CD14-positive monocyte (primary cell): Measurements from ENCODE around the gene LONRF2. TPM values are rescaled to one million over a fixed set of nuclear protein-coding genes. Genes with fewer than 3 reads are reported as not detected.

ENCODE experiments used
- DNase-seq, 3 donors: peaks; one replicate each; pipeline ENCODE4 v3.0.0-alpha.2; 2011 to 2022
- H2AFZ ChIP-seq: 2 replicates; pipeline ENCODE4 v1.6.0; 2012; ENCODE audit warnings: mild to moderate bottlenecking, low read depth, low read length, inconsistent platforms; ENCODE audit not compliant: insufficient read depth, poor library complexity, severe bottlenecking
- H3K27ac ChIP-seq, 2 donors: 1 replicate in 1 of 2; 2 replicates in 1 of 2; pipeline ENCODE4 v1.5.1; 2012 to 2013; ENCODE audit warnings: low read length in 2 of 2, control low read depth in 1 of 2, inconsistent platforms in 1 of 2, low read depth in 1 of 2, mild to moderate bottlenecking in 1 of 2
- H3K27me3 ChIP-seq, 2 donors: one replicate each; pipeline versions ENCODE4 v1.6.0 to v1.6.1; 2011 to 2013; ENCODE audit warnings: low read length in 2 of 2; ENCODE audit not compliant: control insufficient read depth in 2 of 2, insufficient read depth in 2 of 2
- H3K36me3 ChIP-seq, 2 donors: replicated peaks in 1 of 2; 1 replicate in 1 of 2; 2 replicates in 1 of 2; pipeline versions ENCODE4 v1.5.1 to v1.6.1; 2012 to 2013; ENCODE audit warnings: low read length in 2 of 2, control low read depth in 1 of 2, inconsistent platforms in 1 of 2, mild to moderate bottlenecking in 1 of 2; ENCODE audit not compliant: insufficient read depth in 2 of 2, control insufficient read depth in 1 of 2
- H3K4me1 ChIP-seq, 2 donors: 1 replicate in 1 of 2; 2 replicates in 1 of 2; pipeline versions ENCODE4 v1.5.1 to v1.6.1; 2012 to 2013; ENCODE audit warnings: low read length in 2 of 2, control low read depth in 1 of 2, inconsistent platforms in 1 of 2, mild to moderate bottlenecking in 1 of 2, moderate library complexity in 1 of 2; ENCODE audit not compliant: insufficient read depth in 2 of 2, control insufficient read depth in 1 of 2
- H3K4me2 ChIP-seq: replicated peaks from 2 replicates; pipeline ENCODE3; 2012; ENCODE audit warnings: low read length, moderate library complexity, mild to moderate bottlenecking; ENCODE audit not compliant: poor library complexity, severe bottlenecking; ENCODE audit errors: extremely low read depth
- H3K4me3 ChIP-seq, 3 experiments: fragments of 200-600 bp in 1 of 3; sonication (generic) in 1 of 3; replicated peaks in 1 of 3; 1 replicate in 2 of 3; 2 replicates in 1 of 3; pipeline ENCODE4 v1.5.1; 2011 to 2013; ENCODE audit warnings: low read length in 3 of 3, mild to moderate bottlenecking in 3 of 3, control low read depth in 2 of 3, low read depth in 2 of 3, inconsistent platforms in 1 of 3, moderate library complexity in 1 of 3
- H3K79me2 ChIP-seq: 2 replicates; pipeline ENCODE4 v1.6.0; 2012; ENCODE audit warnings: mild to moderate bottlenecking, control low read depth, inconsistent platforms, low read length, moderate library complexity; ENCODE audit not compliant: insufficient read depth
- H3K9ac ChIP-seq: 2 replicates; pipeline ENCODE4 v1.6.0; 2017; ENCODE audit warnings: low read length, mild to moderate bottlenecking; ENCODE audit not compliant: insufficient read depth, poor library complexity, severe bottlenecking
- H3K9me3 ChIP-seq, 2 donors: replicated peaks in 1 of 2; 1 replicate in 1 of 2; 2 replicates in 1 of 2; pipeline versions ENCODE4 v1.5.1 to v1.6.1; 2012 to 2013; ENCODE audit warnings: low read length in 2 of 2, control low read depth in 1 of 2; ENCODE audit not compliant: control insufficient read depth in 1 of 2, insufficient read depth in 1 of 2
- H4K20me1 ChIP-seq: 2 replicates; pipeline ENCODE4 v1.6.0; 2012; ENCODE audit warnings: mild to moderate bottlenecking, low read length, control low read depth, moderate library complexity; ENCODE audit not compliant: insufficient read depth
- H3K27ac Mint-ChIP-seq, 7 donors: one replicate each; pipeline ENCODE4 v1.8.0; 2020; ENCODE audit warnings: mild to moderate bottlenecking in 7 of 7, mixed read lengths in 7 of 7, moderate library complexity in 6 of 7, inconsistent platforms in 2 of 7
- H3K27me3 Mint-ChIP-seq, 3 donors: one replicate each; pipeline ENCODE4 v1.8.0; 2021 to 2022; ENCODE audit warnings: low read depth in 3 of 3, mild to moderate bottlenecking in 3 of 3, mixed read lengths in 3 of 3, moderate library complexity in 3 of 3, inconsistent platforms in 1 of 3
- H3K36me3 Mint-ChIP-seq, 2 donors: one replicate each; pipeline ENCODE4 v1.8.0; 2020; ENCODE audit warnings: mixed read lengths in 2 of 2, inconsistent platforms in 1 of 2, mild to moderate bottlenecking in 1 of 2
- H3K4me1 Mint-ChIP-seq: one replicate; pipeline ENCODE4 v1.8.0; 2020; ENCODE audit warnings: mild to moderate bottlenecking, mixed read lengths
- H3K4me3 Mint-ChIP-seq, 2 donors: one replicate each; pipeline ENCODE4 v1.8.0; 2020; ENCODE audit warnings: mild to moderate bottlenecking in 2 of 2, mixed read lengths in 2 of 2, moderate library complexity in 1 of 2
- H3K9me3 Mint-ChIP-seq, 7 donors: one replicate each; pipeline ENCODE4 v1.8.0; 2020 to 2022; ENCODE audit warnings: mixed read lengths in 7 of 7, mild to moderate bottlenecking in 6 of 7, moderate library complexity in 6 of 7, inconsistent platforms in 2 of 7
- CTCF ChIP-seq: fragments of 200-600 bp; IDR thresholded peaks from one replicate; pipeline ENCODE4 v1.8.0; 2022; ENCODE audit warnings: antibody characterized with exemption, mild to moderate bottlenecking
- WGBS: methylation state at CpG from one replicate; pipeline ENCODE4 v1.1.5; 2013; ENCODE audit warnings: missing lambda C conversion rate; ENCODE audit not compliant: insufficient coverage; 5-methylcytosine and 5-hydroxymethylcytosine counted together
- intact Hi-C, 2 donors: fragments of 100-400 bp; cut with micrococcal nuclease; formaldehyde crosslinking; loops; one replicate each; pipeline versions ENCODE4 v1.15.0 to v1.15.1; 2023
- polyA plus RNA-seq, 3 donors: library from polyadenylated mRNA; depleted of rRNA in 1 of 3; unstranded in 2 of 3; stranded (reverse) in 1 of 3; fragments of 300-500 nt in 2 of 3; fragments of >200 nt in 1 of 3; fragmentation: Illumina TruSeq in 2 of 3; gene quantifications; 1 replicate in 2 of 3; 2 replicates in 1 of 3; pipeline ENCODE4 v1.2.3, GENCODE V29; 2012 to 2021

The LONRF2 gene
- polyA plus RNA-seq, 3 donors: not detected

DNA sequence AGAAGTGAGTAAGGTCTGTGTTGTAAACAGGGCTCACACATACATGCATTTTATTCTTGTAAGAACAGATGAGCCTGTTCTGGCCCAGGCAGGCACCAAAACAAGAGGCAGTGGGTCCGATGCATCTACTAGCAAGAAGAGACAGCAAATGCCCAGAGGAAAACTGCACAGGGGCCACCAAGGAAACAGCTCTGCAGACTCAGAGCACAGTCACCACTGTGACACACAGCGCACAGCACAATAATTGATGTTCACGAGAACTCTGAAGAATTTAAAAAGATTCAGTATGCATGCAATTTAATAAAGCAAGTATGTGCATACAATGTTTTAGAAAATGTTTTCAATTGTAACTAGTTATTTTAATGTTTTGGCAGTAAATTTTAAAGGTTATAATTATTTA is 24.8 kb downstream of the LONRF2 start:
- Histone ChIP-seq H3K4me1 (no peaks in the 10 kb centered on the region), H3K9me3 (peaks cover 0 to 3% of the 10 kb centered on the region in 2 donors), H3K36me3 (no peaks in the 10 kb centered on the region), H3K27ac (no peak overlapping the region), H4K20me1 (no peaks in the 10 kb centered on the region), H3K9ac (no peak overlapping the region), H3K27me3 (no peaks in the 10 kb centered on the region), H3K79me2 (no peaks in the 10 kb centered on the region), H3K4me3 (no peak overlapping the region), H2AFZ (no peak overlapping the region), H3K4me2 (no peak overlapping the region)
- Mint-ChIP-seq H3K27me3 (peaks cover 0 to 17% (median 4%) of the 10 kb centered on the region in 3 donors), H3K4me3 (no peak overlapping the region), H3K9me3 (peaks cover 0 to 6% (median 1%) of the 10 kb centered on the region in 7 donors), H3K36me3 (no peaks in the 10 kb centered on the region), H3K4me1 (peaks cover 1% of the 10 kb centered on the region), H3K27ac (no peak overlapping the region)
- intact Hi-C loops: no loop called here
- TF ChIP-seq CTCF: no peak
- no peak for DNase-seq
- WGBS: 100% methylated on average over 3 of the region's 3 CpGs

- TF ChIP-seq CTCF: no peak
- Histone ChIP-seq H3K4me1 (no peaks in the 10 kb centered on the region), H3K9me3 (no peaks in the 10 kb centered on the region), H3K9ac (no peak overlapping the region), H4K20me1 (no peaks in the 10 kb centered on the region), H3K4me3 (no peak overlapping the region), H3K27ac (no peak overlapping the region), H3K36me3 (no peaks in the 10 kb centered on the region), H2AFZ (no peak overlapping the region), H3K79me2 (no peaks in the 10 kb centered on the region), H3K27me3 (no peaks in the 10 kb centered on the region), H3K4me2 (no peak overlapping the region)
- intact Hi-C loops: no loop called here
- H3K4me1 Mint-ChIP-seq: no peaks in the 10 kb centered on the region
- H3K27ac Mint-ChIP-seq: no peak overlapping the region
- no peaks in the 10 kb centered on the region for H3K36me3 Mint-ChIP-seq
- WGBS: 100% methylated on average over 4 of the region's 9 CpGs
- peaks cover 0 to 15% (median 2%) of the 10 kb centered on the region in 3 donors for H3K27me3 Mint-ChIP-seq
- no peak overlapping the region for H3K4me3 Mint-ChIP-seq
- no peak for DNase-seq
- peaks cover 0 to 6% (median 0%) of the 10 kb centered on the region in 7 donors for H3K9me3 Mint-ChIP-seq
Observed at GRCh38 chr2:100294162-100294497, 28.2 kb downstream of the LONRF2 start.
